NB4 (cell line): ENCODE measurements around the gene KDM6A.

Experiments used
- MYC ChIP-seq: IDR thresholded peaks from 2 replicates; pipeline ENCODE4 v1.6.1; 2011; ENCODE audit warnings: low read depth, low read length
- TF ChIP-seq, protein P1 (sequence below): IDR thresholded peaks from one replicate; pipeline ENCODE4 v1.5.1; 2012; ENCODE audit warnings: low read depth, low read length

DNA sequence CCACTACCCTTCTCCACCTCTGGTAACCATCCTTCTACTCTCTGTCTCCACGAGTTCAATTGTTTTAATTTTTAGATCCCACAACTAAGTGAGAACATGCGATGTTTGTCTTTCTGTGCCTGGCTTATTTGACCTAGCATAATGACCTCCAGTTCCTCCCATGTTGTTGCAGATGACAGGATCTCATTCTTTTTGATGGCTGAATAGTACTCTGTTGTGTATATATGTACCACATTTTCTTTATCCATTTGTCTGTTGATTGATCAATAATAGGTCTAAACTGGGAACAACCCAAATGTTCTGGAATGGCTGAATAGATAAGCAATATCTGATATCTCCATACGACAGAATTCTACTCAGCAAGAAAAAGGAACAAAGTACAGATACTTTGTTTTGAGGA is 260.5 kb downstream of the KDM6A start:
- no peak for TF ChIP-seq MYC
- TF ChIP-seq, protein P1, sequence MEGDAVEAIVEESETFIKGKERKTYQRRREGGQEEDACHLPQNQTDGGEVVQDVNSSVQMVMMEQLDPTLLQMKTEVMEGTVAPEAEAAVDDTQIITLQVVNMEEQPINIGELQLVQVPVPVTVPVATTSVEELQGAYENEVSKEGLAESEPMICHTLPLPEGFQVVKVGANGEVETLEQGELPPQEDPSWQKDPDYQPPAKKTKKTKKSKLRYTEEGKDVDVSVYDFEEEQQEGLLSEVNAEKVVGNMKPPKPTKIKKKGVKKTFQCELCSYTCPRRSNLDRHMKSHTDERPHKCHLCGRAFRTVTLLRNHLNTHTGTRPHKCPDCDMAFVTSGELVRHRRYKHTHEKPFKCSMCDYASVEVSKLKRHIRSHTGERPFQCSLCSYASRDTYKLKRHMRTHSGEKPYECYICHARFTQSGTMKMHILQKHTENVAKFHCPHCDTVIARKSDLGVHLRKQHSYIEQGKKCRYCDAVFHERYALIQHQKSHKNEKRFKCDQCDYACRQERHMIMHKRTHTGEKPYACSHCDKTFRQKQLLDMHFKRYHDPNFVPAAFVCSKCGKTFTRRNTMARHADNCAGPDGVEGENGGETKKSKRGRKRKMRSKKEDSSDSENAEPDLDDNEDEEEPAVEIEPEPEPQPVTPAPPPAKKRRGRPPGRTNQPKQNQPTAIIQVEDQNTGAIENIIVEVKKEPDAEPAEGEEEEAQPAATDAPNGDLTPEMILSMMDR, result no peak
